ENCODE measurements around the gene EID1.

Gene EID1

GRCh38 chr15:48896869-48897814 lies 19.2 kb downstream of the EID1 start (continued):
- TF ChIP-seq, protein P1, sequence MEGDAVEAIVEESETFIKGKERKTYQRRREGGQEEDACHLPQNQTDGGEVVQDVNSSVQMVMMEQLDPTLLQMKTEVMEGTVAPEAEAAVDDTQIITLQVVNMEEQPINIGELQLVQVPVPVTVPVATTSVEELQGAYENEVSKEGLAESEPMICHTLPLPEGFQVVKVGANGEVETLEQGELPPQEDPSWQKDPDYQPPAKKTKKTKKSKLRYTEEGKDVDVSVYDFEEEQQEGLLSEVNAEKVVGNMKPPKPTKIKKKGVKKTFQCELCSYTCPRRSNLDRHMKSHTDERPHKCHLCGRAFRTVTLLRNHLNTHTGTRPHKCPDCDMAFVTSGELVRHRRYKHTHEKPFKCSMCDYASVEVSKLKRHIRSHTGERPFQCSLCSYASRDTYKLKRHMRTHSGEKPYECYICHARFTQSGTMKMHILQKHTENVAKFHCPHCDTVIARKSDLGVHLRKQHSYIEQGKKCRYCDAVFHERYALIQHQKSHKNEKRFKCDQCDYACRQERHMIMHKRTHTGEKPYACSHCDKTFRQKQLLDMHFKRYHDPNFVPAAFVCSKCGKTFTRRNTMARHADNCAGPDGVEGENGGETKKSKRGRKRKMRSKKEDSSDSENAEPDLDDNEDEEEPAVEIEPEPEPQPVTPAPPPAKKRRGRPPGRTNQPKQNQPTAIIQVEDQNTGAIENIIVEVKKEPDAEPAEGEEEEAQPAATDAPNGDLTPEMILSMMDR (tag by site-specific recombination; IDR thresholded peaks at IDR 0.05) = no peak
- TF ChIP-seq, protein P2, sequence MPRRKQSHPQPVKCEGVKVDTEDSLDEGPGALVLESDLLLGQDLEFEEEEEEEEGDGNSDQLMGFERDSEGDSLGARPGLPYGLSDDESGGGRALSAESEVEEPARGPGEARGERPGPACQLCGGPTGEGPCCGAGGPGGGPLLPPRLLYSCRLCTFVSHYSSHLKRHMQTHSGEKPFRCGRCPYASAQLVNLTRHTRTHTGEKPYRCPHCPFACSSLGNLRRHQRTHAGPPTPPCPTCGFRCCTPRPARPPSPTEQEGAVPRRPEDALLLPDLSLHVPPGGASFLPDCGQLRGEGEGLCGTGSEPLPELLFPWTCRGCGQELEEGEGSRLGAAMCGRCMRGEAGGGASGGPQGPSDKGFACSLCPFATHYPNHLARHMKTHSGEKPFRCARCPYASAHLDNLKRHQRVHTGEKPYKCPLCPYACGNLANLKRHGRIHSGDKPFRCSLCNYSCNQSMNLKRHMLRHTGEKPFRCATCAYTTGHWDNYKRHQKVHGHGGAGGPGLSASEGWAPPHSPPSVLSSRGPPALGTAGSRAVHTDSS (tag by site-specific recombination; IDR thresholded peaks at IDR 0.05) = no peak
- TF ChIP-seq MYNN (tag by site-specific recombination; IDR thresholded peaks at IDR 0.05; ENCODE audit: borderline replicate concordance) = no peak
- peak; percentile 70 for TF ChIP-seq PATZ1 (tag by site-specific recombination; IDR thresholded peaks at IDR 0.05)
- TF ChIP-seq, protein P3, sequence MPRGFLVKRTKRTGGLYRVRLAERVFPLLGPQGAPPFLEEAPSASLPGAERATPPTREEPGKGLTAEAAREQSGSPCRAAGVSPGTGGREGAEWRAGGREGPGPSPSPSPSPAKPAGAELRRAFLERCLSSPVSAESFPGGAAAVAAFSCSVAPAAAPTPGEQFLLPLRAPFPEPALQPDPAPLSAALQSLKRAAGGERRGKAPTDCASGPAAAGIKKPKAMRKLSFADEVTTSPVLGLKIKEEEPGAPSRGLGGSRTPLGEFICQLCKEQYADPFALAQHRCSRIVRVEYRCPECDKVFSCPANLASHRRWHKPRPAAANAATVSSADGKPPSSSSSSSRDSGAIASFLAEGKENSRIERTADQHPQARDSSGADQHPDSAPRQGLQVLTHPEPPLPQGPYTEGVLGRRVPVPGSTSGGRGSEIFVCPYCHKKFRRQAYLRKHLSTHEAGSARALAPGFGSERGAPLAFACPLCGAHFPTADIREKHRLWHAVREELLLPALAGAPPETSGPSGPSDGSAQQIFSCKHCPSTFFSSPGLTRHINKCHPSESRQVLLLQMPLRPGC (tag by site-specific recombination; IDR thresholded peaks at IDR 0.05) = no peak
- peak; percentile 74; the same call in 1 of the 2 replicates for TF ChIP-seq ZNF24 (tag by site-specific recombination; IDR thresholded peaks at IDR 0.05)
- TF ChIP-seq, protein P4, sequence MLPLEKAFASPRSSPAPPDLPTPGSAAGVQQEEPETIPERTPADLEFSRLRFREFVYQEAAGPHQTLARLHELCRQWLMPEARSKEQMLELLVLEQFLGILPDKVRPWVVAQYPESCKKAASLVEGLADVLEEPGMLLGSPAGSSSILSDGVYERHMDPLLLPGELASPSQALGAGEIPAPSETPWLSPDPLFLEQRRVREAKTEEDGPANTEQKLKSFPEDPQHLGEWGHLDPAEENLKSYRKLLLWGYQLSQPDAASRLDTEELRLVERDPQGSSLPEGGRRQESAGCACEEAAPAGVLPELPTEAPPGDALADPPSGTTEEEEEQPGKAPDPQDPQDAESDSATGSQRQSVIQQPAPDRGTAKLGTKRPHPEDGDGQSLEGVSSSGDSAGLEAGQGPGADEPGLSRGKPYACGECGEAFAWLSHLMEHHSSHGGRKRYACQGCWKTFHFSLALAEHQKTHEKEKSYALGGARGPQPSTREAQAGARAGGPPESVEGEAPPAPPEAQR (tag by site-specific recombination; IDR thresholded peaks at IDR 0.05) = no peak
- no peak for TF ChIP-seq ZNF768 (tag by site-specific recombination; IDR thresholded peaks at IDR 0.05)
- TF ChIP-seq ZIC2 (tag by site-specific recombination; IDR thresholded peaks at IDR 0.05) = no peak
- TF ChIP-seq ZNF555 (tag by site-specific recombination; conservative IDR thresholded peaks at IDR 0.05) = no peak
- TF ChIP-seq, protein P5, sequence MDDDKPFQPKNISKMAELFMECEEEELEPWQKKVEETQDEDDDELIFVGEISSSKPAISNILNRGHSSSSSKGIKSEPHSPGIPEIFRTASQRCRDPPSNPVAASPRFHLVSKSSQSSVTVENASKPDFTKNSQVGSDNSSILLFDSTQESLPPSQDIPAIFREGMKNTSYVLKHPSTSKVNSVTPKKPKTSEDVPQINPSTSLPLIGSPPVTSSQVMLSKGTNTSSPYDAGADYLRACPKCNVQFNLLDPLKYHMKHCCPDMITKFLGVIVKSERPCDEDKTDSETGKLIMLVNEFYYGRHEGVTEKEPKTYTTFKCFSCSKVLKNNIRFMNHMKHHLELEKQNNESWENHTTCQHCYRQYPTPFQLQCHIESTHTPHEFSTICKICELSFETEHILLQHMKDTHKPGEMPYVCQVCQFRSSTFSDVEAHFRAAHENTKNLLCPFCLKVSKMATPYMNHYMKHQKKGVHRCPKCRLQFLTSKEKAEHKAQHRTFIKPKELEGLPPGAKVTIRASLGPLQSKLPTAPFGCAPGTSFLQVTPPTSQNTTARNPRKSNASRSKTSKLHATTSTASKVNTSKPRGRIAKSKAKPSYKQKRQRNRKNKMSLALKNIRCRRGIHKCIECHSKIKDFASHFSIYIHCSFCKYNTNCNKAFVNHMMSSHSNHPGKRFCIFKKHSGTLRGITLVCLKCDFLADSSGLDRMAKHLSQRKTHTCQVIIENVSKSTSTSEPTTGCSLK (tag by site-specific recombination; IDR thresholded peaks at IDR 0.05) = no peak
- TF ChIP-seq ZNF274 (IDR thresholded peaks at IDR 0.05; ENCODE audit: low read length) = no peak
- TF ChIP-seq ZNF274 (tag by site-specific recombination; IDR thresholded peaks at IDR 0.05; ENCODE audit: borderline replicate concordance) = no peak
- TF ChIP-seq SALL2 (tag by site-specific recombination; IDR thresholded peaks at IDR 0.05; ENCODE audit: borderline replicate concordance) = no peak
- TF ChIP-seq ZNF175 (tag by site-specific recombination; IDR thresholded peaks at IDR 0.05) = no peak
- no peak for TF ChIP-seq ZSCAN16 (tag by site-specific recombination; IDR thresholded peaks at IDR 0.05)
- TF ChIP-seq ZNF146 (tag by site-specific recombination; IDR thresholded peaks at IDR 0.05) = no peak
- TF ChIP-seq ZNF292 (tag by site-specific recombination; IDR thresholded peaks at IDR 0.05; ENCODE audit: borderline replicate concordance, low read depth) = no peak
- no peak for TF ChIP-seq SP2 (tag by site-specific recombination; IDR thresholded peaks at IDR 0.05)
- TF ChIP-seq SP7 (tag by site-specific recombination; IDR thresholded peaks at IDR 0.05) = peak; percentile 34
- TF ChIP-seq ZSCAN23 (tag by site-specific recombination; IDR thresholded peaks at IDR 0.05) = no peak
- TF ChIP-seq GLI2 (tag by site-specific recombination; IDR thresholded peaks at IDR 0.05; ENCODE audit: borderline replicate concordance, low read depth) = no peak
- TF ChIP-seq ZNF221 (tag by site-specific recombination; IDR thresholded peaks at IDR 0.05; ENCODE audit: borderline replicate concordance) = no peak
- TF ChIP-seq ZNF184 (tag by site-specific recombination; IDR thresholded peaks at IDR 0.05) = no peak
- TF ChIP-seq TCF7L2 (IDR thresholded peaks at IDR 0.05; ENCODE audit: borderline replicate concordance, low read depth, low read length) = 0 out of 2 replicates have a peak, but pooled peaks have one; percentile 18
- TF ChIP-seq ZBTB6 (tag by site-specific recombination; IDR thresholded peaks at IDR 0.05) = no peak
